T-helper 17 cell (primary cell): ENCODE data around the gene ERBB2. TPM values are rescaled to one million over a fixed set of nuclear protein-coding genes. Genes with fewer than 3 reads are reported as not detected.

ENCODE experiments used
- ATAC-seq: fragments of 150-1000 bp; cut with Tn5 transposase; 2 replicates; pipeline ENCODE4 v1.10.0; 2021; ENCODE audit warnings: mild to moderate bottlenecking, moderate library complexity
- DNase-seq, 3 donors: peaks; one replicate each; pipeline versions ENCODE4 v3.0.0 to v3.0.0-alpha.2; 2020 to 2021
- H3K9me3 ChIP-seq: one replicate; pipeline ENCODE4 v1.7.0; 2013; ENCODE audit warnings: low read length, mild to moderate bottlenecking; ENCODE audit not compliant: control insufficient read depth, poor library complexity, severe bottlenecking
- H3K27ac Mint-ChIP-seq: one replicate; pipeline ENCODE4 v1.8.0; 2022; ENCODE audit warnings: mild to moderate bottlenecking, moderate library complexity, mixed read lengths
- H3K27me3 Mint-ChIP-seq: one replicate; pipeline ENCODE4 v1.8.0; 2022; ENCODE audit warnings: mixed read lengths
- H3K36me3 Mint-ChIP-seq: one replicate; pipeline ENCODE4 v1.8.0; 2022; ENCODE audit warnings: low read depth, mixed read lengths
- H3K4me1 Mint-ChIP-seq: one replicate; pipeline ENCODE4 v1.8.0; 2022; ENCODE audit warnings: mild to moderate bottlenecking, mixed read lengths
- H3K4me3 Mint-ChIP-seq: one replicate; pipeline ENCODE4 v1.8.0; 2022; ENCODE audit warnings: mild to moderate bottlenecking, moderate library complexity, mixed read lengths
- total RNA-seq, 4 donors: library from RNA in 2 of 4; stranded (reverse) in 2 of 4; gene quantifications; one replicate each; pipeline ENCODE4 v1.2.3 and lab custom pipeline; 2022 to 2026

The ERBB2 gene
- total RNA-seq (1 to 10 TPM; 1.3 to 3.5 TPM), total RNA-seq (lab: John Stamatoyannopoulos, UW) (3.0 to 4.7 reads per million in 2 donors)

GRCh38 chr17:39699818-39700147 is at the start of gene ERBB2:
Gene ERBB2, plus strand, starts transcription at chr17:39700064. Its CDS starts 175 bp downstream, at chr17:39700239.
- Mint-ChIP-seq H3K27ac (peak within 1 kb of the TSS; percentile 29), H3K4me1 (peaks cover 7% of the 10 kb centered on the region), H3K4me3 (peak within 1 kb of the TSS; percentile 64), H3K36me3 (peaks cover 11% of the 10 kb centered on the region), H3K27me3 (peaks cover 37% of the 10 kb centered on the region)
- no peak for DNase-seq
- H3K9me3 ChIP-seq = no peaks in the 10 kb centered on the region
- ATAC-seq = no peak

GRCh38 chr17:39650121-39650579 is 49.7 kb upstream of the ERBB2 start:
- ATAC-seq = no peak
- H3K27ac Mint-ChIP-seq = peak overlapping the region; percentile 84
- no peak for DNase-seq
- H3K4me1 Mint-ChIP-seq = peaks cover 42% of the 10 kb centered on the region
- no peaks in the 10 kb centered on the region for H3K9me3 ChIP-seq
- no peaks in the 10 kb centered on the region for H3K36me3 Mint-ChIP-seq
- H3K4me3 Mint-ChIP-seq = no peak overlapping the region
- no peaks in the 10 kb centered on the region for H3K27me3 Mint-ChIP-seq

GRCh38 chr17:39651923-39652586 is 47.8 kb upstream of the ERBB2 start:
- H3K27ac Mint-ChIP-seq = peak overlapping the region; percentile 79
- peaks cover 37% of the 10 kb centered on the region for H3K4me1 Mint-ChIP-seq
- no peaks in the 10 kb centered on the region for H3K9me3 ChIP-seq
- ATAC-seq = no peak
- H3K36me3 Mint-ChIP-seq = peaks cover 2% of the 10 kb centered on the region
- no peaks in the 10 kb centered on the region for H3K27me3 Mint-ChIP-seq
- H3K4me3 Mint-ChIP-seq = peak overlapping the region; percentile 31
- no peak for DNase-seq

GRCh38 chr17:39652587-39653315 is 47.1 kb upstream of the ERBB2 start:
- H3K27ac Mint-ChIP-seq = no peak overlapping the region
- H3K36me3 Mint-ChIP-seq = peaks cover 2% of the 10 kb centered on the region
- no peak for ATAC-seq
- no peaks in the 10 kb centered on the region for H3K27me3 Mint-ChIP-seq
- peaks cover 35% of the 10 kb centered on the region for H3K4me1 Mint-ChIP-seq
- H3K4me3 Mint-ChIP-seq = peak overlapping the region; percentile 31
- H3K9me3 ChIP-seq = no peaks in the 10 kb centered on the region
- DNase-seq = no peak

- no peak overlapping the region for H3K27ac Mint-ChIP-seq
- no peaks in the 10 kb centered on the region for H3K27me3 Mint-ChIP-seq
- no peak overlapping the region for H3K4me3 Mint-ChIP-seq
- DNase-seq (no peak), ATAC-seq (no peak)
- H3K9me3 ChIP-seq = no peaks in the 10 kb centered on the region
- peaks cover 34% of the 10 kb centered on the region for H3K4me1 Mint-ChIP-seq
- peaks cover 2% of the 10 kb centered on the region for H3K36me3 Mint-ChIP-seq
Observed at GRCh38 chr17:39653316-39653661, 46.6 kb upstream of the ERBB2 start.

GRCh38 chr17:39653662-39654331 is 46.1 kb upstream of the ERBB2 start:
- H3K27ac Mint-ChIP-seq = peak overlapping the region; percentile 88
- no peaks in the 10 kb centered on the region for H3K27me3 Mint-ChIP-seq
- ATAC-seq (peak; percentile 92), DNase-seq (peak; percentile 61 to 86 (median 68))
- peaks cover 32% of the 10 kb centered on the region for H3K4me1 Mint-ChIP-seq
- peak overlapping the region; percentile 41 for H3K4me3 Mint-ChIP-seq
- H3K9me3 ChIP-seq = no peaks in the 10 kb centered on the region
- peaks cover 2% of the 10 kb centered on the region for H3K36me3 Mint-ChIP-seq

- DNase-seq = no peak
- Mint-ChIP-seq H3K27ac (peak overlapping the region; percentile 47), H3K4me3 (no peak overlapping the region), H3K36me3 (peaks cover 2% of the 10 kb centered on the region), H3K4me1 (peaks cover 24% of the 10 kb centered on the region), H3K27me3 (no peaks in the 10 kb centered on the region)
- ATAC-seq = no peak
- H3K9me3 ChIP-seq = no peaks in the 10 kb centered on the region
Observed at GRCh38 chr17:39655105-39655504, 44.8 kb upstream of the ERBB2 start.

GRCh38 chr17:39658346-39658745 is 41.5 kb upstream of the ERBB2 start:
- H3K9me3 ChIP-seq = no peaks in the 10 kb centered on the region
- ATAC-seq = no peak
- H3K4me3 Mint-ChIP-seq = no peak overlapping the region
- no peak overlapping the region for H3K27ac Mint-ChIP-seq
- peaks cover 5% of the 10 kb centered on the region for H3K4me1 Mint-ChIP-seq
- DNase-seq = no peak
- no peaks in the 10 kb centered on the region for H3K27me3 Mint-ChIP-seq
- H3K36me3 Mint-ChIP-seq = peaks cover 2% of the 10 kb centered on the region

GRCh38 chr17:39658760-39659159 is 41.1 kb upstream of the ERBB2 start:
- ATAC-seq (no peak), DNase-seq (no peak)
- Mint-ChIP-seq H3K4me3 (no peak overlapping the region), H3K27ac (no peak overlapping the region), H3K36me3 (peaks cover 2% of the 10 kb centered on the region), H3K4me1 (peaks cover 2% of the 10 kb centered on the region), H3K27me3 (no peaks in the 10 kb centered on the region)
- H3K9me3 ChIP-seq = no peaks in the 10 kb centered on the region

- H3K9me3 ChIP-seq = no peaks in the 10 kb centered on the region
- Mint-ChIP-seq H3K4me3 (no peak overlapping the region), H3K36me3 (peaks cover 2% of the 10 kb centered on the region), H3K27me3 (no peaks in the 10 kb centered on the region), H3K4me1 (no peaks in the 10 kb centered on the region), H3K27ac (peak overlapping the region; percentile 41)
- DNase-seq (no peak), ATAC-seq (peak; percentile 39)
Observed at GRCh38 chr17:39659279-39660010, 40.4 kb upstream of the ERBB2 start.

GRCh38 chr17:39660011-39660360 is 39.9 kb upstream of the ERBB2 start:
- Mint-ChIP-seq H3K36me3 (peaks cover 2% of the 10 kb centered on the region), H3K4me3 (no peak overlapping the region), H3K27me3 (no peaks in the 10 kb centered on the region), H3K4me1 (no peaks in the 10 kb centered on the region), H3K27ac (peak overlapping the region; percentile 41)
- ATAC-seq (no peak), DNase-seq (no peak)
- no peaks in the 10 kb centered on the region for H3K9me3 ChIP-seq

- Mint-ChIP-seq H3K4me3 (no peak overlapping the region), H3K4me1 (no peaks in the 10 kb centered on the region), H3K36me3 (no peaks in the 10 kb centered on the region), H3K27ac (no peak overlapping the region), H3K27me3 (peaks cover 4% of the 10 kb centered on the region)
- no peaks in the 10 kb centered on the region for H3K9me3 ChIP-seq
- no peak for ATAC-seq
- DNase-seq = no peak
Observed at GRCh38 chr17:39660397-39661385, 39.2 kb upstream of the ERBB2 start.
